Trophoblast cell (in vitro differentiated cells and primary cell): ENCODE measurements around the gene COL12A1.
"Not testable (repeated sequence)": the region's sequence is repeated elsewhere in the genome, so short reads cannot be mapped to it uniquely, and the experiment has no call there.

ENCODE experiments used
- DNase-seq, 2 donors: peaks; one replicate each; pipeline ENCODE4 v3.0.0-alpha.2; 2016
- H2AFZ ChIP-seq: 2 replicates; pipeline ENCODE4 v1.6.1; 2013; ENCODE audit warnings: low read length, moderate library complexity, mild to moderate bottlenecking; ENCODE audit not compliant: insufficient read depth, poor library complexity
- H2AK5ac ChIP-seq: 2 replicates; pipeline ENCODE4 v1.6.1; 2013; ENCODE audit warnings: mild to moderate bottlenecking, low read length
- H2BK120ac ChIP-seq: 2 replicates; pipeline ENCODE4 v1.6.1; 2013; ENCODE audit warnings: low read length, mild to moderate bottlenecking, moderate library complexity; ENCODE audit not compliant: insufficient read depth, poor library complexity
- H2BK12ac ChIP-seq: 2 replicates; pipeline ENCODE4 v1.6.1; 2013; ENCODE audit warnings: mild to moderate bottlenecking, low read length, moderate library complexity
- H2BK5ac ChIP-seq: 2 replicates; pipeline ENCODE4 v1.6.1; 2013; ENCODE audit warnings: low read length, low read depth, moderate library complexity, mild to moderate bottlenecking; ENCODE audit not compliant: poor library complexity
- H3K14ac ChIP-seq: 2 replicates; pipeline ENCODE4 v1.6.1; 2013; ENCODE audit warnings: mild to moderate bottlenecking, low read length
- H3K18ac ChIP-seq: 2 replicates; pipeline ENCODE4 v1.6.1; 2013; ENCODE audit warnings: mild to moderate bottlenecking, low read length
- H3K23ac ChIP-seq: 2 replicates; pipeline ENCODE4 v1.6.1; 2013; ENCODE audit warnings: low read length
- H3K27ac ChIP-seq: 2 replicates; pipeline ENCODE4 v1.5.1; 2013; ENCODE audit warnings: low read depth, mild to moderate bottlenecking, inconsistent platforms, low read length, moderate library complexity
- H3K27me3 ChIP-seq: 2 replicates; pipeline ENCODE4 v1.6.1; 2013; ENCODE audit warnings: inconsistent platforms, mild to moderate bottlenecking, low read length, moderate library complexity; ENCODE audit not compliant: insufficient read depth
- H3K36me3 ChIP-seq, 2 experiments: 1 replicate in 1 of 2; 2 replicates in 1 of 2; pipeline ENCODE4 v1.6.1; 2013; ENCODE audit warnings: low read length in 2 of 2, mild to moderate bottlenecking in 2 of 2, moderate library complexity in 1 of 2; ENCODE audit not compliant: insufficient read depth in 2 of 2, control insufficient read depth in 1 of 2
- H3K4ac ChIP-seq: 2 replicates; pipeline ENCODE4 v1.6.1; 2013; ENCODE audit warnings: low read depth, mild to moderate bottlenecking, low read length, moderate library complexity
- H3K4me1 ChIP-seq, 2 experiments: 1 replicate in 1 of 2; 2 replicates in 1 of 2; pipeline ENCODE4 v1.6.1; 2013; ENCODE audit warnings: low read length in 2 of 2, mild to moderate bottlenecking in 2 of 2, moderate library complexity in 1 of 2; ENCODE audit not compliant: insufficient read depth in 2 of 2, control insufficient read depth in 1 of 2
- H3K4me2 ChIP-seq: 2 replicates; pipeline ENCODE4 v1.6.1; 2013; ENCODE audit warnings: inconsistent platforms, mild to moderate bottlenecking, low read length, moderate library complexity
- H3K4me3 ChIP-seq: 2 replicates; pipeline ENCODE4 v1.5.1; 2013; ENCODE audit warnings: mild to moderate bottlenecking, low read depth, low read length, inconsistent platforms
- H3K79me1 ChIP-seq: one replicate; pipeline ENCODE4 v1.6.1; 2013; ENCODE audit warnings: low read length
- H3K79me2 ChIP-seq: 2 replicates; pipeline ENCODE4 v1.6.1; 2013; ENCODE audit warnings: low read length, mild to moderate bottlenecking; ENCODE audit not compliant: control insufficient read depth, insufficient read depth, poor library complexity
- H3K9ac ChIP-seq: 2 replicates; pipeline ENCODE4 v1.6.1; 2013; ENCODE audit warnings: mild to moderate bottlenecking, low read length
- H3K9me3 ChIP-seq: 2 replicates; pipeline ENCODE4 v1.6.1; 2013; ENCODE audit warnings: low read depth, mild to moderate bottlenecking, control low read depth, inconsistent platforms, low read length; ENCODE audit not compliant: insufficient read depth
- H4K12ac ChIP-seq: 2 replicates; pipeline ENCODE4 v1.6.1; 2013; ENCODE audit warnings: low read depth, mild to moderate bottlenecking, low read length, moderate library complexity
- H4K8ac ChIP-seq: 2 replicates; pipeline ENCODE4 v1.6.1; 2013; ENCODE audit warnings: low read depth, mild to moderate bottlenecking, low read length, moderate library complexity
- H4K91ac ChIP-seq: one replicate; pipeline ENCODE4 v1.6.1; 2013; ENCODE audit warnings: low read depth, mild to moderate bottlenecking, low read length, moderate library complexity
- WGBS: extraction: QIAGEN DNeasy Blood & Tissue Kit; methylation state at CpG from one replicate; pipeline ENCODE4 v1.1.7; 2013; ENCODE audit warnings: missing lambda C conversion rate; ENCODE audit not compliant: insufficient read length, insufficient coverage; ENCODE audit errors: extremely low coverage; 5-methylcytosine and 5-hydroxymethylcytosine counted together

Gene COL12A1

DNA sequence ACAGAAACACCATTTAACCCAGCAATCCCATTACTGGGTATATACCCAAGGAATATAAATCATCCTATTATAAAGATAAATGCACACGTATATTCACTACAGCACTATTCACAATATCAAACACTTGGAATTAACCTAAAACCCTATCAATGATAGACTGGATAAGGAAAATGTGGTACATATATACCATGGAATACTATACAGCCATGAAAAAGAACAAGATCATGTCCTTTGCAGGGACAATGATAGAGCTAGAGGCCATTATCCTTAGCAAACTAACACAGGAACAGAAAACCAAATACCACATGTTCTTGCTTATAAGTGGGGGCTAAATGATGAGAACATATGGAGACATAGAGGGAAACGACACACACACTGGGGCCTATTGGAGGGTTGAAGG lies 19.3 kb downstream of the COL12A1 start:
- not testable (repeated sequence) for H4K91ac ChIP-seq, H3K79me2 ChIP-seq, H3K27ac ChIP-seq, H2BK5ac ChIP-seq, H2BK12ac ChIP-seq, H3K4me3 ChIP-seq, H4K12ac ChIP-seq, H3K36me3 ChIP-seq, H3K4me1 ChIP-seq, H2AK5ac ChIP-seq, H3K4ac ChIP-seq, H3K9ac ChIP-seq, H2BK120ac ChIP-seq, H2AFZ ChIP-seq, H3K79me1 ChIP-seq, H3K14ac ChIP-seq, H3K4me2 ChIP-seq, H3K9me3 ChIP-seq, H3K27me3 ChIP-seq, H4K8ac ChIP-seq, DNase-seq, H3K18ac ChIP-seq, H3K23ac ChIP-seq
- WGBS, result no CpG with 5 or more reads among the region's 2 CpGs

DNA sequence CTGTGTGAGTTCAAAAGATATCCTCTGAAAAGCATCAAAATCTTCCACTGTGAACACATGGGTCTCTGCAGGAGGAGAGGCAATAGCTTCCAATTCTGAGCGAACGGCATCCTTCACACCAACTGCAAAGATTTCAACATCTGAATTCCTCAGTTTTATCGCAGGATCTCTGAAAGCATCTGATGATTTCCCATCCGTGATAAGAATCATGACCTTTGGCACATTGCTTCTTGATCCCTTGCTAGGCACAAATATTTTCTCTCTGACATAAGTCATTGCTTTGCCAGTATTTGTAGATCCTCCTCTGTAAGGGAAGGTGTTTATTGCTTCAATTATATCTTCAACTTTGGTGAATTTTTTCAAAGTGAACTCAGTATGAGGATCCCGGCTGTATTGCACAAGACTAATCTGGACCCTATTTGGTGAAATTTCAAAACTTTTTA lies 22.7 kb downstream of the COL12A1 start:
- WGBS, result no CpG with 5 or more reads among the region's 5 CpGs
- Histone ChIP-seq H3K4me3 (no peak overlapping the region), H4K12ac (no peak overlapping the region), H3K9me3 (no peaks in the 10 kb centered on the region), H2AK5ac (no peak overlapping the region), H3K4me2 (no peak overlapping the region), H4K91ac (no peak overlapping the region), H3K79me2 (no peaks in the 10 kb centered on the region), H3K79me1 (peaks cover 10% of the 10 kb centered on the region), H3K18ac (no peak overlapping the region), H4K8ac (no peak overlapping the region), H3K36me3 (peaks cover 3 to 5% of the 10 kb centered on the region in 2 experiments), H3K4me1 (peaks cover 8 to 10% of the 10 kb centered on the region in 2 experiments), H2BK12ac (no peak overlapping the region), H2BK5ac (no peak overlapping the region), H2AFZ (no peak overlapping the region), H3K4ac (no peak overlapping the region), H2BK120ac (no peak overlapping the region), H3K23ac (no peak overlapping the region), H3K27ac (no peak overlapping the region), H3K14ac (no peak overlapping the region), H3K27me3 (no peaks in the 10 kb centered on the region), H3K9ac (no peak overlapping the region)
- peak; percentile 86 to 100 for DNase-seq

DNA sequence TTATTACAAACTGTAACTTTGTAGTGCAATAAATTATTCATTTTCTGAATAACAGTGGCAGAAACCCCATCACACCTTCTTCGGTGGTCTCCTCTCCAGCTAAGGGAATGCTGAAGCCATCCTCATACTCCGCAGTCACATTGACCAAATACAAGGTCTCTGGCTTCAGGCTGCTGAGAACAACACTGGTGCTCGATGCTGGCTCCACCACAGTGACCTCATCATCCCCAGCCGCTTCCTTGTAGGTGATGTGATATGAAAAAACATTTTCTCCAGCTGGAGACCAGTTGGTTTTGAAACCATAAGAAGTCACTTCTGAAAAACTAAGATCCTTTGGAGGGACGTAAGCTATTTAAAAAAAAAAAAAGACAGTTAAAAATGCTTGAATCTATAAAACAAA lies 25.0 kb downstream of the COL12A1 start:
- peaks cover 10% of the 10 kb centered on the region for H3K79me1 ChIP-seq
- H2BK120ac ChIP-seq, result peak overlapping the region; percentile 88
- peak overlapping the region; percentile 91 for H3K14ac ChIP-seq
- H3K4me2 ChIP-seq, result no peak overlapping the region
- H4K12ac ChIP-seq, result no peak overlapping the region
- H3K4me3 ChIP-seq, result no peak overlapping the region
- H3K4ac ChIP-seq, result no peak overlapping the region
- no peak overlapping the region for H3K23ac ChIP-seq
- peaks cover 2% of the 10 kb centered on the region for H3K9me3 ChIP-seq
- no peak overlapping the region for H3K27ac ChIP-seq
- H3K9ac ChIP-seq, result no peak overlapping the region
- no peak overlapping the region for H2AK5ac ChIP-seq
- peak overlapping the region; percentile 85 for H4K91ac ChIP-seq
- H3K79me2 ChIP-seq, result no peaks in the 10 kb centered on the region
- peak overlapping the region; percentile 77 for H2BK12ac ChIP-seq
- peak overlapping the region; percentile 91 for H4K8ac ChIP-seq
- DNase-seq, result peak; percentile 23 to 36
- WGBS, result no CpG with 5 or more reads among the region's 5 CpGs
- peaks cover 2 to 8% of the 10 kb centered on the region in 2 experiments for H3K36me3 ChIP-seq
- peak overlapping the region; percentile 86 for H2BK5ac ChIP-seq
- no peaks in the 10 kb centered on the region for H3K27me3 ChIP-seq
- no peak overlapping the region for H2AFZ ChIP-seq
- peak overlapping the region; percentile 93 for H3K18ac ChIP-seq
- peaks cover 8 to 10% of the 10 kb centered on the region in 2 experiments for H3K4me1 ChIP-seq

DNA sequence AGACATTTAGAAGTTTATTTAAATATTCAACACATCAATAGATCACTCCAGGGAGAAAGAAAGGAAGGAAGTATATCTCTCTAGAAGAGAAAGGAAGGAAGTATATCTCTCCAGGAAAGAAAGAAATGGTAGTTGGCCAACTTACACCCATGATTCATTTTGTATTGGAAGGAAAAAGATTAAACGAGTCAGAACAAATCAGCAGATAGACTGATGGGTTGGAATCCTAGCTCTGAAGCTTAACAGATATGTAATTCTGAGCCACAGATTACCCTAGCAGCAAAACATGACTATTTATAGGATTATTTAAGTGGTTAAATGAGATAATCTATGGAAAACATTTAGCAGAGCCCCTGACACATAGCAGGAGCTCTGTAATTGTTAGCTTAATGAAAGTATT lies 27.1 kb downstream of the COL12A1 start:
- Histone ChIP-seq H3K9me3 (peaks cover 2% of the 10 kb centered on the region), H3K36me3 (peaks cover 3 to 8% of the 10 kb centered on the region in 2 experiments), H3K27ac (no peak overlapping the region), H3K4me2 (no peak overlapping the region), H3K14ac (no peak overlapping the region), H2BK12ac (no peak overlapping the region), H3K4me3 (no peak overlapping the region), H2BK120ac (no peak overlapping the region), H4K12ac (no peak overlapping the region), H3K9ac (no peak overlapping the region), H3K4me1 (peaks cover 8% of the 10 kb centered on the region in 2 experiments), H3K79me1 (peaks cover 9% of the 10 kb centered on the region), H3K4ac (no peak overlapping the region), H4K8ac (no peak overlapping the region), H3K23ac (no peak overlapping the region), H2AK5ac (no peak overlapping the region), H3K27me3 (no peaks in the 10 kb centered on the region), H3K79me2 (no peaks in the 10 kb centered on the region), H4K91ac (no peak overlapping the region), H3K18ac (no peak overlapping the region), H2AFZ (no peak overlapping the region), H2BK5ac (no peak overlapping the region)
- no CpG with 5 or more reads among the region's 1 CpG for WGBS
- no peak for DNase-seq
